Mesothelial cell of epicardium (in vitro differentiated cells): Measurements from ENCODE around the gene SGK1. TPM values are rescaled to one million over a fixed set of nuclear protein-coding genes. Genes with fewer than 3 reads are reported as not detected.

Source experiments
- DNase-seq, 2 experiments: peaks; one replicate each; pipeline ENCODE4 v3.0.0; 2021; ENCODE audit warnings: low spot score in 2 of 2; ENCODE audit not compliant: unreplicated experiment in 2 of 2
- H3K27ac Mint-ChIP-seq: 2 replicates; pipeline ENCODE4 v1.8.0; 2021; ENCODE audit warnings: mixed read lengths
- H3K27me3 Mint-ChIP-seq: 2 replicates; pipeline ENCODE4 v1.8.0; 2021; ENCODE audit warnings: low read depth, mixed read lengths
- H3K36me3 Mint-ChIP-seq: 2 replicates; pipeline ENCODE4 v1.8.0; 2021; ENCODE audit warnings: mixed read lengths
- H3K4me1 Mint-ChIP-seq: 2 replicates; pipeline ENCODE4 v1.8.0; 2021; ENCODE audit warnings: mixed read lengths
- H3K4me3 Mint-ChIP-seq: 2 replicates; pipeline ENCODE4 v1.8.0; 2021; ENCODE audit warnings: mild to moderate bottlenecking, moderate library complexity, mixed read lengths
- H3K9me3 Mint-ChIP-seq: 2 replicates; pipeline ENCODE4 v1.8.0; 2021; ENCODE audit warnings: mixed read lengths
- CTCF ChIP-seq: fragments of 200-600 bp; sonication (generic); IDR thresholded peaks from one replicate; pipeline ENCODE4 v1.5.0; 2021; ENCODE audit warnings: antibody characterized with exemption; ENCODE audit not compliant: unreplicated experiment
- total RNA-seq: library from RNA; stranded (reverse); gene quantifications from 3 replicates; pipeline ENCODE4 v1.2.1, GENCODE V29; 2021

Gene SGK1
- total RNA-seq, 1 donor from 2014 or later, result 44.5 TPM

- TF ChIP-seq CTCF, result no peak
- DNase-seq, result no peak
- H3K9me3 Mint-ChIP-seq, result no peaks in the 10 kb centered on the region
- no peaks in the 10 kb centered on the region for H3K27me3 Mint-ChIP-seq
- peaks cover 24% of the 10 kb centered on the region for H3K4me1 Mint-ChIP-seq
- no peaks in the 10 kb centered on the region for H3K36me3 Mint-ChIP-seq
- H3K4me3 Mint-ChIP-seq, result no peak overlapping the region
- no peak overlapping the region for H3K27ac Mint-ChIP-seq
Observed at GRCh38 chr6:134190883-134191282, 127.0 kb downstream of the SGK1 start.

- Mint-ChIP-seq H3K36me3 (no peaks in the 10 kb centered on the region), H3K27me3 (no peaks in the 10 kb centered on the region), H3K4me3 (no peak overlapping the region), H3K4me1 (peaks cover 10% of the 10 kb centered on the region), H3K27ac (no peak overlapping the region), H3K9me3 (no peaks in the 10 kb centered on the region)
- DNase-seq, result no peak
- TF ChIP-seq CTCF, result no peak
Observed at GRCh38 chr6:134187751-134188150, 130.2 kb downstream of the SGK1 start.

GRCh38 chr6:134187154-134187553, 130.8 kb downstream of the SGK1 start:
- H3K27me3 Mint-ChIP-seq, result no peaks in the 10 kb centered on the region
- TF ChIP-seq CTCF, result no peak
- no peak overlapping the region for H3K27ac Mint-ChIP-seq

GRCh38 chr6:134186355-134186754, 131.6 kb downstream of the SGK1 start:
- no peak overlapping the region for H3K4me3 Mint-ChIP-seq
- peaks cover 9% of the 10 kb centered on the region for H3K4me1 Mint-ChIP-seq
- H3K27me3 Mint-ChIP-seq, result no peaks in the 10 kb centered on the region
- H3K36me3 Mint-ChIP-seq, result no peaks in the 10 kb centered on the region
- no peak overlapping the region for H3K27ac Mint-ChIP-seq
- no peak for TF ChIP-seq CTCF
- no peak for DNase-seq
- H3K9me3 Mint-ChIP-seq, result no peaks in the 10 kb centered on the region

More at GRCh38 chr6:134187154-134187553, 130.8 kb downstream of the SGK1 start:
- Mint-ChIP-seq H3K4me3 (no peak overlapping the region), H3K36me3 (no peaks in the 10 kb centered on the region), H3K4me1 (peaks cover 9% of the 10 kb centered on the region), H3K9me3 (no peaks in the 10 kb centered on the region)
- DNase-seq, result no peak

GRCh38 chr6:134185277-134185676, 132.6 kb downstream of the SGK1 start:
- Mint-ChIP-seq H3K9me3 (no peaks in the 10 kb centered on the region), H3K4me3 (no peak overlapping the region), H3K4me1 (peaks cover 4% of the 10 kb centered on the region), H3K27me3 (no peaks in the 10 kb centered on the region), H3K27ac (no peak overlapping the region), H3K36me3 (no peaks in the 10 kb centered on the region)
- no peak for TF ChIP-seq CTCF
- DNase-seq, result no peak

- Mint-ChIP-seq H3K27me3 (no peaks in the 10 kb centered on the region), H3K4me1 (peaks cover 4% of the 10 kb centered on the region), H3K9me3 (no peaks in the 10 kb centered on the region), H3K36me3 (no peaks in the 10 kb centered on the region), H3K27ac (no peak overlapping the region), H3K4me3 (no peak overlapping the region)
- TF ChIP-seq CTCF, result no peak
- DNase-seq, result no peak
Observed at GRCh38 chr6:134183844-134184243, 134.1 kb downstream of the SGK1 start.
